HG03045 (cell line): ENCODE data around the gene ANKFN1.

Experiments used
- ATAC-seq: cut with Tn5 transposase; IDR thresholded peaks from one replicate; pipeline ENCODE4 v1.9.1; 2021; ENCODE audit warnings: mild to moderate bottlenecking, moderate library complexity; ENCODE audit not compliant: unreplicated experiment

Gene ANKFN1

DNA sequence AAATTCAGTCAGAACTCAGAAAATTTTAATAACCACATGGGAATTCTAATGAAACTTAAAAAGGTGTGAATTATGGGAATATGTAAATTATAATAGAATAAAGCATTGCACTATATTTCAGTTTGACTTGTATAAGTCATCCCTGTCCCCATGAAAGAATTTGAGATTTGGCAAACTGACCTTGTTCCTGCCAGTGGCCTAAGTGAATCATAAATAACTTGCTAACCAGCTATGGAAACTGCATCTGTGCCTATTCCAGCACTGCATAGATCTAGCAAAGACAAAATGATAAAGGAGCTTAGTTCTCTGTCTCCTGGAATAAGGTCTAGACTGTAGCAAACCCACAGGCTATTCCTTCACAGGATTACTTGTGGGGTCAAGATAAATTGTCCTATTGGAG is 333.5 kb downstream of the ANKFN1 start:
- no peak for ATAC-seq

DNA sequence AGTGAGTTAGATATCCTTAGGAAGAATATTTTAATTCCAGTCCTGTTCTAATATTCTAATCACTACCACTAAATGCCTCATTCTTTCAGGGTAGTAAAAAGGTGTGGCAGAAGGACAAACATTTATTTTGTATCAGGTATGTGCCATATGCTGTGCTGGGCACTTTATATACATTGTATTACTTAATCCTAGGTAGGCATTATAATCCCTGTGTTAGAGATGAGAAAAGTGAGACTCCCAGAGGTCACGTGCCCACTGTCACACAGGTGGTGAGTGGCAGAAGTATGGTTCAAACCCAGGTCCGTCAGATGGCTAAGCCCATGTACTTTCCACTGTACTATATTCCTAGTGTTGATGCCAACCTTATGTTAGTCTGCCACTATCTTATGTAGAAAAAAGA is 335.5 kb downstream of the ANKFN1 start:
- ATAC-seq = no peak

DNA sequence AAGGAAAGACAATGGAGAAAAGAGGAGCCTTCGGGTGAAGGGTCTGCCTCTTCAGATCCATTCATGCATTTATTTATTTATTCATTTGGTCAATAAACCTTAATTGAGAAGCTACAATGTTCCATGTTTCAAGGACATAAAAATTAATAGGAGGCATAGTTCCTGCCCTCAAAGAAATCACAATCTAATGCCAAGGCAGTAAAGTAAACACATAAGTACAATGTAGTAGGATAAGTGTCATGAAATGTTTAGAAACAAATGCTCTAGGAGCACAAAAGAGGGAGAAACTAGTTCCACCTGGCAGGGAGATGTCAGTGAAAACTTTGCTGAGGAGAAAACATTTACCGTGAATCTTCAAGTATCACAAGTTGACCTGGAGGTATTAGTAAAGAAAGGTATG is 336.7 kb downstream of the ANKFN1 start:
- no peak for ATAC-seq

DNA sequence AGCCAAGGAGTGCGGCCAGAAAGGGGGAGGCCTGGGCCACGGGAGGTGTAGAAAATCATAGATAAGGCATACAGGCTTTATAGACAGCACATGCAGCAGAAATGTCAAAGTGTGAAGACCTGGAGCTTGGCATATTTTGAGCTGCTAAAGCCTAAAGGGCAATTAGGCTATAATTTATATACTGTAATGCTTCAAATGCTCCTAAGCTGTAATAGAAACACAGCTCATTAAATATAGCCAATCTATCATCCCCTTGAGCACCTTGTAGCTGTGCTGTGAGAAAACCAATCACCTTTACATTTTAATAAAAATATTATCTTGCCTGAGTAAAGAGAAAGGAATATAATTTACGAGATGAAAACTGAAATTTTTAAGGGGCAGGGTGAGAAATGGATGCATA is 342.3 kb downstream of the ANKFN1 start:
- ATAC-seq = no peak

DNA sequence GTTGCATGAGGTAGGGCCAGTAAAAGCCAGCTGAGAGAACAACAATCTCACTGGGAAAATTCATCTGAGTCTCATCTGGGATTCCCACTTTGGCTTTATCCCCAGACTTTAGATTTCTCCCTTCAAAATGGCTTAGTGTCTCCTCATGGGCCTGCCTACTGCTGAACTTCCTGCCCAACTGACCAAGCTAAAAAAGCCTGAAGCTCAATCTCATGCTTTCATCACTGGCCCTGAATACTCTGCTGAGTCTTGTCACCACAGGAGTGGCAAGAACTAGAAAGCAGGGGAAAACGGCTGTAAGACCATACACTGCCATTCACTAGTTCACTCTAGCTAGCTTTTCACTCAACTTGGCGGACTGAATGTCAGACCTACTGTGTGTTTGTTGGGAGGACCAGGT is 343.9 kb downstream of the ANKFN1 start:
- ATAC-seq = no peak

DNA sequence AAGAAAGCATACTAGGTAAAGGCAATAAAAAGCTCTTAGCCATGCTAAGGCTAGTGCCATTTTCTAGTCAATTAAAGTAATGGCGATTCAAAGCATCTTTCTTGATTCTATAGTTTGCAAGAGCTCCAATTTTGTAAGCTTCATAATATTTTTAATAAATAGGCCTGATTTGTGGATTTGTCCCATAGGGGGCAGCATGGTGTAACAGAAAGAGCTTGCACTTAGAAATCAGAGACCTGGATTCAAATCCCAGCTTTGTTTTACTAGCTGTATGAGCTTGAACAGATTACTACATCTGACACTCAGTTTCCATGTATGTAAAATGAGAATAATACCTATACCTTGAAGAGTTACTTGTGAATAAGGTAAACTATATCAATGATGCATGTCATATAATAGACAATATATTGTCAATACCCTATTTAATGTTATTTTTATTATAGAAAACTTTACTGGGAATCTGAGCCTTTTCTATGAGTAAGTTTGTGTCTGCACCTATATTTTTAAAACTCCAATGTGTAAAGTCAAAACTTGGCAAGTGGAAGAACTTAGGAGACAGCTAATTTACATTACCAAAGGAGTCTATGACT is 346.6 kb downstream of the ANKFN1 start:
- ATAC-seq = no peak

DNA sequence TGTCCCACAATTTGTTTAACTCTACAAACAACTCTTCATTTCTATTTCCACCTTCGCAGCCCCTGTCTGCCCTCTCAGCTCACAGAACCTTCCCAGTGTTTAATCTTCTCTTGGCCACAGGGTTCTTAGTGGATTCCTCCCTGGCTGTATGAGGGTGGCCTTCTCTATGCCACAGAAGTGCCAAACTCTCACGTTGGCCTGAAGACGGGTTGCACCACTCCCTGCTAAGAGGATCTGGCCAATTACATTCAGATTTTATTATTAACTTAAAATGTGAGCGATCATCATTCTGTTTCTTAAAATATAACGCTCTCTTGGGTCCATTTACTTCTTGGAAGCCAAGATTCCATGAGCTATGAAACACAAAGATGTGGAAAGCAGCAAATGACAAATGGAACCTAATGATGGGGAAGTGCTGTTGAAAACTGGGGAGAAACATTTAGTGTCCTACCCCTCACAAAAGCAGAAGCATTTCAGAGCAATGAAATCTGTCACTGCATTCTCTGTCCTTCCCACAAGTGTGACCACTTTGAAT is 348.9 kb downstream of the ANKFN1 start:
- ATAC-seq = no peak

DNA sequence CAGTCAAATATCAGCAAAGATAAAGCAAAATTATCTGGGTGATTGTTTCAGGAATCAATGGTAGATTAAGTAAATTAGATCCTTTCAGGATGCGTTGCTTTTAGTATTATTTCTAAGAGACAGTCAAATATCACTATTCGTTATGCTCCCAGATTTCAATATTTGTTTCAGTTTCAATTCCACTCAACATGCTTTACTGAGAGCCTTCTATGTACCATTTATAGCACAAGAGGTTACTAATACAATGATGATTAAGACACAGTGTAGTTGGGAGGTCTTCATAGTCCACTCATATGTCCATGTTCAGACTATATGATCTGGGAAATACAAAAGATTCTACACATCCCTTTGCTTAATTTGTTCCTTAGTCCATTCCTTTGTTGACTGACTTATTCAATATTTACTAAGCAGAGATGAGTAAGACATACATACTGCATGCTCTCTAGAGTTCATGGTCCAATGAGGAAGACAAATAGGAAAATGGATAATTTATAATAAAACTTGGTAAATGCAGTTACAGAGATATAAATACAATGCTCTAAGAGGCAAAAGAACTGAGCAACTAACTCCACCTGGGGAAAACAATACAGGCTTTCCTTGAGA is 352.0 kb downstream of the ANKFN1 start:
- no peak for ATAC-seq

DNA sequence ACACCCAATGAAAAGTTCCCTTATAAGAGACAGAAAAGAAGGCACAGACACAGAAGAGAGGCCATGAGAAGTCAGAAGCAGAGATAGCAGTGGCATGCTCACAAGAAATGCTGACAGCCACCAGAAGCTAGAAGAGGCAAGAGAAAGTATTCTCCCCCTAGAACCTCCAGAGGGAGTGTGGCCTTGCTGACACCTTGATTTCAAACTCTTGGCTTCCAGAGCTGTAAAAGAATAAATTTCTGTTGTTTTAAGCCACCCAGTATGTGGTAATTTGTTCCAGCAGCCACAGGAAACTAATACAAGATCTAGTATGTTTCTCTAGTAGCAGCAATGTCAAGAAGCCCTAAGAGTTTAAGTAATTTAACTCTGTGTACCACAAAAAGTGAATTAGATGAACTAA is 353.1 kb downstream of the ANKFN1 start:
- ATAC-seq = no peak

DNA sequence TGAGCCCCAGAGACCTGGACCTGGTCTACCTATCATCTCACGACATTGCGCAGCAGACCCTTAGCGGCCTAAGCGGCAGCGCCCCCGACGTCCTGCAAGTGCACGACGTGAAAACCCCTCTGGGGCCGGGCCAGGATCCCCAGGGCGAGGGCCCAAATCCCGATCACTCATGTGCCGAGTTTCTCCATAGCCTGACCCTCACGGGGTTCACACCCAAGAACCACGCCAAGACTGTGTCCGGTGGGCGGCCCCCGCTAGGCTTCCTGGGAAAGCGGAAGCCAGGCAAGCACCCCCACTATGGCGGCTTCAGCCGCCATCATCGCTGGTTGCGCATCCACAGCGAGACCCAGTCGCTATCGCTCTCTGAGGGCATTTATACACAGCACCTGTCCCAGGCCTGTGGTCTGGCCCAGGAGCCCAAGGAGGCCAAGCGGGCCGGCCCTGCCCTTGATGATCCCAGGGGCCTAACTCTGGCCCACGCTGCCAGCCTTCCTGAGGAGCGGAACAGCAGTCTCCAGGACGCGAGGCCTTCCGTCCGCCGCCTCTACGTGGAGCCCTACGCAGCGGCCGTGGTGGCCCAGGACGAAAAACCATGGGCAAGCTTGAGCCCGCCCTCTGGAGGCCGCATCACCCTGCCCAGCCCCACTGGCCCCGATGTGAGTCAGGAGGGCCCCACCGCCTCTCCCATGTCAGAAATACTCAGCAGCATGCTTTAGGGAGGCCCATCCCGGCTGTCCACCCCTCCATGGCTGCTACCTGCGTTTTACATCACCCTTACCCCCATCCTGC is 357.5 kb downstream of the ANKFN1 start:
- no peak for ATAC-seq

DNA sequence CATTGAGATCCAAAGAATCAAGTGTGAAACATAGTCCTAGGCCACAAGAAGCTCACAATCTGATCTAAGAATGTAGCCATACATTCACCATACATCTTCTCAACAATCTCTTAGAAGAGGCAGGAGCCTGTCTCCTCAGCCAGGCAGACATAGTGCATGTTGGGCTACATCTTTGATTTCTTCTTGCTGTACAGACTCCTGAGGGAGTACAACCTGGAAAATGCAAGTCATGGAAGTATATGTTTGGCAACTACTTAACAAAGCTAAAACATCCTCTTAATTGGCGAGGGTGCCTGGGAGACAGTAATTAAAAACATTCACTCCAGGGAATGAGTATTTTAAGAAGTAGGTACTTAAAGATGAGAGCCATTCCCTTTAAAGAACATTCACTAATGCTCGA is 361.0 kb downstream of the ANKFN1 start:
- no peak for ATAC-seq

DNA sequence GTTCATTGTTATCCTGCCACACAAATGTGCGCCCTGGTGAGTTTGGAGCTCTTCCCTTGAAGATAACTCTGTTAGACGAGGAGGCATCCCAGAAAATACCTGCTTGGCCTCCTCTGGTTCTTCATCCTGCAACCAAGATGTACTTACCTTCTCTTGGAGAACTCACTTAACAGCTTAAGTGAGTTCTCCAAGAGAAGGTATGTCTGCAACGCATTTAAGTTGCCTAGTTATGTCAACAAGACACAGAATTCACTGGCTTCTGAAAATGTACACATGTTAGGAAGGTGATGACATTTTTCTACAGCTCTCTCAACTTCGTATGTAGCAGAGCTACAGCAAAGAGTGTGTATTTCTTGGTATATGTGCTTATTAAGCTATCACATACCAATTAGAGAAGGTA is 361.6 kb downstream of the ANKFN1 start:
- ATAC-seq = no peak

DNA sequence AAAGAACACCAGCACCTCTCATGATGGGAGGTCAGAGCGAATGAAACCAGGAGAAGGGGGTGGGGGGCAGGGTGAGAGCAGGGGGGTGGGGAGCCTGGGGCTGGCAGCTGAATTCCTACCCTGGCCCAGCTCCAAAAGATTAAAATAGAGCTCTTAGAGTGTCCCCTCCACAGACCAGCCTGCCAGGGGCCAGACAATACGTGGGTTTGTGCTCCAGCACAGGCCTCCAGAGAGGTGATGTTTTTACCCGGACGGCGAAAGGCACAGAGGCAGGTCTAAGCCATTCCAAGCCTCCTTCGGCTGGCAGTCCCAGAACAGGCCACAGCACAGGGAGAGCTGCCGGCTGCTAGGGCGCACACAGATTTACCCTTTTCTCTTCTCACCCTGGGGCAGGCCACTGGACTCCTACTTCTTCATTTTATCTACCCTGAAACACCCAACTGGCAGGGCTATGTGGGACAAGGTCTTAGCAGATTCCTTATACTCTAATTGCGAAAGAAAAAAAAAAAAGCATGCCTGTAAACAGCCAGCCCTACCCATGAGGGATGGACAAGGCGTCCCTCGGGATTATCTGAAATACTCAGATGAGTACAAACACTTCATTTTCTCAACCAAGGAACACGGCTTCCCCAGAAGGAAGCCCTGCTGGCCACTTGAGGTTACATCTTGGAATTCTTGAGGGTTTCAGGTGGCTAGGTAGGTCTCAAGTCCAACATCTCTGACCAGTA is 368.3 kb downstream of the ANKFN1 start:
- no peak for ATAC-seq

DNA sequence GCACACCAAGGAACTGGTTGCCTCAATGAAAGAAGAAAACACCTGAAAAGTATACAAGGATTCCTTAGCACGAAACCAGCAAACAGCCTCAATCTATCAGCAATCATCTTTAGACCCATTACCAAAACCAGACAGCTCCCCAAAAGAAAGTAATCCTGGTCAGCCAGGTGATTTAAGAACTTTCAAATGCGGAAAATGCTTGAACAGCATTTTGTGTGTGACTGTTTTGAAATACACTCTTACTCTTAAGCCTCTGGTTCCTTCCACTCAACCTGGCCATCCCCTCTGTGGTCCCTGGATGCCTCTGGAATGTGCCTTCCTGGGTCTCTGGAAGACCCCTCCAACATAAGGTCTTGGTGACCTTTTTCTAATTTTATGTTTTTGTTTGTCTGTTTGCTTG is 369.8 kb downstream of the ANKFN1 start:
- ATAC-seq = no peak

DNA sequence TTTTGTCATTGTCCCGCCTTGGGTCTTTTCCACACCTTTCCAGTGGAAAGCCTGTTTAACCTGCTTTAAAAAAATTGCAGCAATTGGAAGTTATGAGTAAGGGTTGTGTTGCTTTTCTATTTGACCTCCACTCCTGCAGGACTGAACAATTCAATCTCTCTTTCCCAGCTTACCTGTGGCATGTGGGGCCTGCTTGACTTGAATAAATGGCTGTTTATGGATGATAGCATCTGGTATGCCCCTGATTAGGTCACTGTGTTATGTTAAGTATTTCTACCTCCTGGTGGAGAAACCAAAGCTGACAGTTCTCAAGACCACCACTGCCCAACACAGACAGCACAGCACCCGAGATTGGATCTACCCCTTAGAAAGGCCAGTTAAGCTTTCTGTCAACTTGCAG is 375.4 kb downstream of the ANKFN1 start:
- no peak for ATAC-seq

DNA sequence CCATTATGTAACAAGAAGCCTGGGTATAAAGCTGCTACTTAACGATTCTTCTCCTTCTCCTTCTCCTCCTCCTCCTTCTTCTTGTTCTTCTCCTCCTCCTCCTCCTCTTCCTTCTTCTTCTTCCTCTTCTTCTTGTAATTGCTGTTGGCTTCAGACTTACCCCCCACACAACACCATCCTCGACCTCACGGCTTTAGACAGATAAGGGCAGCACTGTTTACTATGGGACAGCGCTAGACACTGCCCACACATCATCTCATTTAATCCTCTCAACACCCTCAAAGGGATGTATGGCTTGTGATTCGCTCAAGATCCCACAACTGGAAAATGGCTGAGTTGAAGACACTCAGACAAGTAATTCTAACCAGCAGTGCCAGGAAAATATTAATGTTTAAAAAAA is 379.7 kb downstream of the ANKFN1 start:
- no peak for ATAC-seq

DNA sequence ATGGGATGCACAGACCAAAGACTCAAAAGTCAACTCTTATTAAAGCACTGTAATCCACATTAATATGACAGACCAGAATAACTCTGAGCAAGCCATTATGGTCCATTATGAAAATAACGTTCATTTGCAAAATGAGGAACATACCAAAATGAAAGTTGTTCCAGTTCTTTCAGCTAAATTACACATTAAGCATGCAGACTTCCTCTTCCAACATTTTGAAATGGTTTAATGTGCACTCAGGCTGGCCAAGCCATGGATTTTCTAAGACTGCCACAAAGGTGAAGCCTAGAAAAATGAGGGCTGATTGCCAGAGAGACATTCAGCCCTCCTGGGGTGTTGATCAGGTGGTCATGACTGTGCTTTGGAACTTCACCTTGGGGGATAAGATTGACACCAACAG is 383.5 kb downstream of the ANKFN1 start:
- no peak for ATAC-seq

DNA sequence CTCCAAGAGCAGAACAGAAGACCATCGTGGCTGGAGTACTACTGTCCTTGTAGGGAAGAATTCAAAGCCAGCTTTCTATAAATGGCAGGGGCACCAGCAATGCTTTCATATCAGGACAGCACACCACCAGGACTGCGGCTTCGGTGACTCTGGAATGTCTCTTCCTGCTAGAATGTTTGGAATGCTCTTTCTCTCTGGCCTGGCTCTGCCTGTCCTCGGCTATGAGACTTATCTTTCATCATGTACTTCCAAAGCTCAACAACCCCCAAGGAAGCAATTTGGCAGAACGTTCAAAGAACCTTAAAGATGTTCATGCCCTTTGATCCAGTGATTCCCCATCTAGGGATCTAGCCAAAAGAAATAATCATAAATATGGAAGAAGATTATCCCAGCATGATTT is 387.6 kb downstream of the ANKFN1 start:
- no peak for ATAC-seq

DNA sequence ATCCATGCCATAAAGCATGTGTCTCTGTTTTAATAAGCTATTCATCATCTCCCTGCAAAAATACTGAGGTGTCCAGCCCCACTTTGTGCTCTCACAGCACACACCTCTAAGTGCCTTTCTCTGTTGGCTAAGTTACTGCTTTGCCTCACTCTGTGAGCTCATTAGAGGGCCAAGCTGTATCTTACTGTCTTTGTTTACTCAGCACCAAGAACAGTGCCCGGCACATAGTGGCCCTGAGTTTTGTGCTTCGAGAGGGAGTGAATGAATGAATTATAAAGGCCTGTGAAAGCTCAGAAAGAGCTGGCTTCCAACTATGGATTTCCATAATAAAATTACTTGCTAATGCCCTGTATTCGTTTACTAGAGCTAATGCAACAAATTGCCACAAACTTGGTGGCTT is 390.0 kb downstream of the ANKFN1 start:
- ATAC-seq = no peak

DNA sequence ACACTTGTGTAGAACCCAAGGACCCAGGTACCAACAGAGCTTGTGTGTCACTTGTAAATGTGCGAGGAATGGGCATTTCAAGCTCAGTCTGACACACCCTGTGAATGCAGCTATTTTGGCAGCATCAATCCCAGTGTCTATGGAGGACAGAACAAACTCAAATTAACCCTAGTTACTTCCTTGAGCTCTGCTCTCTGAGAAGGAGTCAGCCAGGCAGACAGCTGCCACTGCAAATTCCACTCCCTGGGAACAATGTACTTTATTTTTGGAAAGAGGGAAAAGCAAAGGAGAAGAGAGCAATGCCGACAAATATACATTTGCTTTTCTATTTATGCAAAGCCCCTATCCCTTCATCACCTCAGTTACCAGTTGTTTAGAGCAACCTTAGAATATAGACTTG is 391.8 kb downstream of the ANKFN1 start:
- no peak for ATAC-seq

DNA sequence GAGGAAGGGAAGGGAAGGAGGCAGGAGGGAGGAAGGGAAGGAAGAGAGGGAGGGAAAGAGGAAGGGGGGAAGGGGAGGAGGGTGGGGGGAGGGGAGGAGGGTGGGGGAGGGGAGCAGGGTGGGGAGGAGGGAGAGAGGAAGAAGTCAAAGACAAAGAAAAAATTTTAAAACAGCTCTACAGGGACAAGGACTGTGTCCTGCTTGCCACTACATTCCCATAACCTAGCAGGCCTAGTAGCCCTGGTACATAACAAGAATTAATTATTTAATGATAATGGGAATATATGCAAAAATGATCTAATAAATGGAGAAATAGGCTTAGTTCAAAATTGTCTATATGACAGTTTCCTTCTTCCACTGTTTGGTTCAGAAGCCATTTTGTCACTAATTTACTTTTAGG is 392.7 kb downstream of the ANKFN1 start:
- ATAC-seq = no peak

DNA sequence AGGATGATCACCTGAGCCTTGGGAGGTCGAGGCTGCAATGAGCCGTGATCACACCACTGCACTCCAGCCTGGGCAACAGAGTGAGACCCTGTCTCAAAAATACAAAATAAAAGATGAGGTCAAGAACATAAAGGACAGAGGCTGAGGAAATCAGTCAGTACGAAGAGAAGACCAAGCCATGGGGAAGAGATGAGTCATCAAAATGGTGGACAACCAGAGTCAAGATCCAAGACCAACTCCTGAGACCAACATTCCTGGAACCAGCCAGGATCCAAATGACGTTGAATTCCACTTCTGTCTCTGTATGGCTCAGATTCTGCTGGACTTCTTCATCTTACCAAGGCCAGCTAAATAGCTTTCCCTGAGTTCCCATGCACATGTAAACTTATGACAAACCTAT is 395.4 kb downstream of the ANKFN1 start:
- no peak for ATAC-seq
